NCI-H2171 treated with DMSO at 0.1 percent for 48 hours (cell line): ENCODE measurements around the gene CSRNP3.
"Not testable (repeated sequence)": the region's sequence is repeated elsewhere in the genome, so short reads cannot be mapped to it uniquely, and the experiment has no call there.

Experiments used
- DNase-seq: peaks from one replicate; lab custom pipeline; 2025; lab: John Stamatoyannopoulos, UW

The CSRNP3 gene

GRCh38 chr2:165587335-165587938 lies 117.9 kb downstream of the CSRNP3 start:
- DNase-seq, result no peak

GRCh38 chr2:165590999-165591398 lies 121.5 kb downstream of the CSRNP3 start:
- DNase-seq, result not testable (repeated sequence)

GRCh38 chr2:165593081-165593480 lies 123.6 kb downstream of the CSRNP3 start:
- DNase-seq, result no peak

- no peak for DNase-seq
Observed at GRCh38 chr2:165594231-165594934, 124.9 kb downstream of the CSRNP3 start.

- no peak for DNase-seq
Observed at GRCh38 chr2:165594935-165595255, 125.4 kb downstream of the CSRNP3 start.

GRCh38 chr2:165596788-165597187 lies 127.3 kb downstream of the CSRNP3 start:
- no peak for DNase-seq

GRCh38 chr2:165601065-165601830 lies 131.8 kb downstream of the CSRNP3 start:
- no peak for DNase-seq

GRCh38 chr2:165601928-165602521 lies 132.5 kb downstream of the CSRNP3 start:
- peak; percentile 49 for DNase-seq

GRCh38 chr2:165609672-165610071 lies 140.2 kb downstream of the CSRNP3 start:
- no peak for DNase-seq

GRCh38 chr2:165610591-165611029 lies 141.1 kb downstream of the CSRNP3 start:
- no peak for DNase-seq

- peak; percentile 40 for DNase-seq
Observed at GRCh38 chr2:165617741-165618481, 148.4 kb downstream of the CSRNP3 start.

GRCh38 chr2:165618806-165619205 lies 149.3 kb downstream of the CSRNP3 start:
- DNase-seq, result no peak

GRCh38 chr2:165621086-165621560 lies 151.6 kb downstream of the CSRNP3 start:
- DNase-seq, result no peak

GRCh38 chr2:165623161-165623560 lies 153.7 kb downstream of the CSRNP3 start:
- no peak for DNase-seq

- no peak for DNase-seq
Observed at GRCh38 chr2:165623783-165624469, 154.4 kb downstream of the CSRNP3 start.

GRCh38 chr2:165624470-165624800 lies 154.9 kb downstream of the CSRNP3 start:
- DNase-seq, result no peak

- DNase-seq, result no peak
Observed at GRCh38 chr2:165627470-165627869, 158.0 kb downstream of the CSRNP3 start.

- no peak for DNase-seq
Observed at GRCh38 chr2:165629776-165630175, 160.3 kb downstream of the CSRNP3 start.

GRCh38 chr2:165630236-165630635 lies 160.7 kb downstream of the CSRNP3 start:
- no peak for DNase-seq

GRCh38 chr2:165631089-165631488 lies 161.6 kb downstream of the CSRNP3 start:
- no peak for DNase-seq

- no peak for DNase-seq
Observed at GRCh38 chr2:165632594-165632993, 163.1 kb downstream of the CSRNP3 start.
